ENCODE data around the gene LILRB2. TPM values are rescaled to one million over a fixed set of nuclear protein-coding genes. Genes with fewer than 3 reads are reported as not detected.
A peak's percentile ranks its signal among the peaks of the same experiment; 100 is the strongest.
"Not testable (repeated sequence)": the region's sequence is repeated elsewhere in the genome, so short reads cannot be mapped to it uniquely, and the experiment has no call there.

LILRB2 gene
- total RNA-seq, 1 donor from 2014 or later, result 3.3 TPM

DNA sequence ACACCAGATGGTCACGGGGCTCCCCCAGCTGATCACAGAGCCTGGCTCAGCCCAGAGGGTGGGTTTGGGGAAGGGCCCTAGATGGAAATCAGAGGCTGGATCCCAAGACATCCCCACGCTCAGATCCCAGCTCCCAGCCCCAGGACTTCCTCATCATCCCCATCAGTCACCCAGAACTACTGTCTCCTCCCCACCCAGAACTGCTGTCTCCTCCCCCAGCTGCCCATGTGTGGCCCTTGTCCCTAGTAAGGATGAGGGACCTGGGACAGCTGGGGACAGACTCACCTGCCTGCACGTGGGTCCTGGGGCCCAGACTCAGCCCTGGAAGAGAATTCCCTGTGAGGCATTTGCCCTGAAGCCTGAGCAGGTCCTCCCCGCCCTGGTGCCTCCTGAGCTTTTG, 38.7 kb downstream of the LILRB2 start:
- DNase-seq (ENCODE audit: low spot score), result not testable (repeated sequence)

DNA sequence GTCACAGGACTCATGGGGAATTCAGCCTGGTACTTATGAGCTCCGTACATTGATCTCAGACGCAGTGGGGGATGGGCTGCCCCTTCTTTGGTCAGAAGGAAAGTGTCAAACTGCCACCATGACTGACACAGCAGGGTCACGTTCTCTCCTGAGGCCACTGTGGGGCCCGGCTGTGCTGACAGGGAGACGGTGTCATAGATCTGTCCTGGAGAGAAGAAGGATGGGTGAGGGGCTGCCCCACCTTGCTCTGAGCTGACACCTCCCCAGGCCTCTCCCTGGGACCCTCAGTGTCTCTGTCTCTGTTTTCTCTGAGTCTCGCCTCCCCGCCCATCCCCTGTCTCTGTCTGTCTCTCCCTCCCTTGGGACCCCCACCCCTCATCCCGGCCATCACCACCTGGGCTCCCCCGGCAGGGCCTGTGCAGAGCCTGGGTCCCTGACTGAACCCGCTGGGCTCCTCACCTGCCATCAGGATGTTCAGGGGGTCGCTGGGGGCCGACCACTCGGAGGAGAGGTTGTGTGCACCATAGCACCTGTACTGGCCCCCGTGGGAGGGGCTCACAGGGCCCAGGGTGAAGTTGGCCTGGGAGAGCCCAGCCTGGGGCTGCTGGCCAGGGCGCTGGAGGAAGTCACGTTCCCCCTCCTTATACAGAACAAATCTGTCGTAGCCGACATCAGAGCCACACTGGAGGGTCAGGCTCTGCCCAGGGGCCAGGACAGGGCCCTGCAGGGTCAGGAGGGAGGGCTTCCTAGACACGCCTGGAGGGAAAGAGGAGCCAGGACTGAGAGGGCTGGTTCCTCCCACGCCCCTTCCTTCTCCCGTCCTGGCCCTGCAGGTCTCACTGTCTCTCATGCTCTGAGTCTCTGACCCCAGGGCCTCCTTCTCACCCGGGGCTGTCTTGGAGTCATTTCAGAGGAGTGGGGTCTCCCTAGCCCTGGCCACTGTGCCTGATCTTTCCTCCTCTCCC, 40.3 kb downstream of the LILRB2 start:
- DNase-seq (ENCODE audit: low spot score), result not testable (repeated sequence)

DNA sequence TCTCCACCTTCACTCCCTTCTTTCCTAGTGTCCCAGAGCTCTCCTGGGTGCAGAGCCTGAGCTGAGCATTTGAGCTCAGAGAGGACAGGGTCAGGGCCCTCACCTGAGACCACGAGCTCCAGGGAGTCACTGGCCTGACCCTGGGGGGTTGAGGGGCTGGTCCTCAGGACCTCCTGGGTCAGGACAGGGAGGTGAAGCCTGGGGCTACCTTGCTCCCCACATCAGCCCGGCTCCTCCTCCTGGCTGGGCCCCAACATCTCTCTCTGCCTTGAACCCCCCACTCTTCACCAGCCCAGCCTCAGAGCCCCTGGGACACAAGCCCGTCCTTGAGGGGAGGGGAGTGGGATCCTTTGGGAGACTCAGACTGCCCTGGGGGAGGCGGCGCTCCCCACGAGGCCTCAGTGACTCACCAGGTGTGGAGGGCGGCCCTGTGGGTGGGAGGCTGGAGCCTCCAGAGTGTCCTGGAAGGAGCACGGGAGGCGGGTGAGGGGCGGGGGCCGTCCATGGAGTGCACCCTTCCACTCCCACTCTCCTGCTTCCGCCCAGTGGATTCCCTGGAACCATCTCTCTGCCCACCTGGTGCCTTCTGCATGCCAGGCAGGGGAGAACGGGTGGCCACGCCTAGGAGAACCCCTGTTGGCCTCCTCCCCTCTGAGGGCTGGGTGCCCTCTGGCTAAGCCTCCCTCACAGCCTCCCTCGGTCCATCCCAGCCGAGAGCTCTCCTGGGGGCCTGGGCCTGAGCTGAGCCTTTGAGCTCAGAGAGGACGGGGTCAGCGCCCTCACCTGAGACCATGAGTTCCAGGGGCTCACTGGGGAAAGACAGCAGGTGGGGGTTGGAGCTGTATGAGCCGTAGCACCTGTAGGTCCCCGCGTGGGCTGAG, 41.2 kb downstream of the LILRB2 start:
- DNase-seq (ENCODE audit: low spot score), result not testable (repeated sequence)

DNA sequence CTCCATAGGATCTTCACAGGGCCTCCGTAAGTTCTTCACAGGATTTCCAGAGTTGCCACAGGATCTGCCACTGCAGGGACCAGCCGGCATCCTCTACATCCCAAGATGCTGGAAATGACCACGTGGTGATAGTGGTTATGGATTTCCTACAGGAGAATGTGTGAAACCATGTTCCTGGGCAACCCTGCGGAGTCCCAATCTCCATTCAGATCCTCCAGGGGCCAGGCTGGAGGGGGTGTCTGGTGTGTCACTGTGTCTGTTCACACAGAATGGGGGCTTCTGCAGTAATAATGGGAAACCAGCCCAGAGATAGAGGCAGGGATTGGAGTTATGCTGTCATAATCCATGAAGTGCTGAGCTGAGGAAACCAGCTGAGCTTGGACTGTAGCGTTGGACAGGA, 47.0 kb downstream of the LILRB2 start:
- no peak for DNase-seq (ENCODE audit: low spot score)

DNA sequence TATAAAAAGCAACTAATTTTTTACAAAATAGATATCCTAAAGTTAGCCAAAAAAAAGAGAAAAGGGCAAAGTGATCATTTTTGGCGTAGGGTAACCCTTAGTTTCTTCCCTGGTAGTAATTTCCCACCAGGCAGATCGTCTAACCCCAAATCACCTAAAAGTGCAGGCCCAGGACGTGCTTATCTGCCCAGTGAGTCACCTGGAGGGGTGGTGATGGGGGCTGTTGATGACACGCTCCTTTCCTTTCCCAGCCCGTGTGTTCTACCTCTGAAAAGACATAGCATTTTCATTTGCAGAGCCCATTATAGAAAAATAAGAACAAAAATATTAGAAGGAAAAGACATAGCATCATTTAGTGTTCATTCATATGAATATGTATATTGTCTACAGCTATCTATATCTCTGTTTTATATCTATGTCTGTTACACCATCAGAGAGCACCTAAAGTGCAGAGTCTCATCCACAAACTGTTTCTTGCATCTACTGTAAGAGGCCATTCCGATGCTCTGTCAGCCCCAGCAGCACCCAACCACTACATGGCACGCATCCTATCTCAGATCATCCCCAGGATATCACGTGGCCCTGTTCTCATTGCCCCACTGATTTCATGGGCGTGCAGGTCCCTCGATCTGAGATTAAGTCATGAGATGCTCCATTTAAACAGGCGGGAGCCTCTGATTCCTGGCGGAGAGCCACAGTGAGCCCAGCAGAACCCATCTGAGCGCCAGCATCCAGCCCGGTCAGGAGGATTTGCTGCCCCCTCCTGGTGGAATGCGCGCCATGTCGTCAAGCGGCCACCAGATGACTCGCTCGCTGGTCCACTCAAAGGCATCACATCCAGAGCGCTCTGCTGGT, 49.6 kb downstream of the LILRB2 start:
- DNase-seq (ENCODE audit: low spot score), result peak; percentile 90

DNA sequence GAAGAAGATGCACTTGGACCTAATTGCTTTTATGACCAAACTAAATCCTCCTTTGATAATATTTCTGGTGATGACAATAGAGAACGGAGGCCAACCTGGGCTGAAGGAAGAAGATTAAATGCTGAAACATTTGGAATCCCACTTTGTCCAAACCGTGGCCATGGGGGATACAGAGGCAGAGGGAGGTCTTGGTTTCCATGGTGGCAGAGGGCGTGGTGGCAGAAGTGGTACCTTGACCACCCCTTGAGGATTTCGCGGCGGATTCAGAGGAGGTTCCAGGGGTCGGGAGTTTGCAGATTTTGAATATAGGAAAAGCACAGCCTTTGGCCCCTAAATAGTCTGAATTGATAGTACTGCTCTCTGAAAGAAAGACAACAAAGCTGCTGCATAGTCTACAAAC, 50.9 kb downstream of the LILRB2 start:
- DNase-seq (ENCODE audit: low spot score), result no peak

DNA sequence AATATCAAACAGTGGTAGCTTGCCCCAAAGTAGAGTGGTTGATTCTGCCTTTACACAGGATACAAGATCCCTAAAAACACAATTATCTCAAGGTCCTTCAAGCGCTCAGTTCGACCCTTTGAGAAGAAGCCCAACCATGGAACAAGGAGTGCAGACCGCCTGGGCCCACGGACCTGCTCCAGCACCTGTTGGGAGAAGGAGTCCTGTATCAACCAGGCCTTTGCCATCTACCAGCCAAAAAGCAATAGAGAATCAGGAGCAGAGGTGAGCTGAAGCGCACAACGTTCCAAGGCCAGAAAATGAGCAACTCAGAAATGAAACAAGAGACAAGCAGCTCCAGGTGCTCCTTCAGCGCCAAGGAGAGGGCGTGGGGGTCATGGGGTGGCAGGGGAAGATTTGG, 51.8 kb downstream of the LILRB2 start:
- DNase-seq (ENCODE audit: low spot score), result no peak

DNA sequence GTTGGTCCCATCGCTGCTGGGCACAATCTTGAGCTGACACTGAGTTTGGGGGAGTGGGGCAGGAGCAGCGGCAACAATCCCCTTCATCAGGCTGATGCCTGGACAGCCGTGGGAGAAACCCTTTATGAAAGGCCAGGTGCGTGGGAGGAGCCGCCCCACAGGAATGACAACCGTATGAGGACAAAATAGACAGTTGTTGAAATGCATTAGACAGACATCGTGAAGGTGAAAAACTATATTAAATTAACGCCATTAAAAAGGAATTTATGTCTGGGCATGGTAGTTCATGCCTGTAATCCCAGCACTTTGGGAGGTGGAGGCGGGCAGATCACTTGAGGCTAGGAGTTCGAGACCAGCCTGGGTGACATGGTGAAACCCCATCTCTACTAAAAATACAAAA, 56.3 kb downstream of the LILRB2 start:
- DNase-seq (ENCODE audit: low spot score), result not testable (repeated sequence)

DNA sequence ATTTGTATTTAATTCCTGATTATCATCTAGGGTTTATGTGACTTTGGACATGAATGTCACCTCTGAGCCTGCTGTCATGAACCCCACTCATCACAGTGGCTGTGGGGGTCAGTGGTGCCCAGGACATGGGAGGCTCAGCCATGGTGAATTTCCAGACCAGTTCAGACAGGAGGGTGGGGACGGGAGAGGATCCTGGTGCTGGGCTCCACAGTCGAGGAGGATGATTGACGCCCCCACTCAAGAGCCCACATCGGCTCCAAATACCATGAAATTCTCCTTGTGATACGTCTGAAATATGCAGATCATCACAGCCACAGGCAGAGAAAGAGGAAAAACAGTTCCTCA, 57.0 kb downstream of the LILRB2 start:
- DNase-seq (ENCODE audit: low spot score), result not testable (repeated sequence)

Other genes with a start within 250 kb of the LILRB2 start
- gene VSTM1, start 217.2 kb downstream of the LILRB2 start, total RNA-seq, result not detected
- gene TARM1, start 199.7 kb downstream of the LILRB2 start, total RNA-seq, result not detected
- 3.9 TPM for gene OSCAR, start 180.3 kb downstream of the LILRB2 start, total RNA-seq
- gene NDUFA3, start 178.3 kb downstream of the LILRB2 start, total RNA-seq, result 177 TPM
- 23.2 TPM for gene TFPT, start 165.5 kb downstream of the LILRB2 start, total RNA-seq
- 47.1 TPM for gene PRPF31, start 165.4 kb downstream of the LILRB2 start, total RNA-seq
- gene CNOT3, start 143.3 kb downstream of the LILRB2 start, total RNA-seq, result 54.2 TPM
- gene LENG1, start 121.4 kb downstream of the LILRB2 start, total RNA-seq, result 12.7 TPM
- gene TMC4, start 108.0 kb downstream of the LILRB2 start, total RNA-seq, result 198 TPM
- gene MBOAT7, start 91.5 kb downstream of the LILRB2 start, total RNA-seq, result 263 TPM
- gene TSEN34, start 89.8 kb downstream of the LILRB2 start, total RNA-seq, result 62.6 TPM
- gene RPS9, start 80.3 kb downstream of the LILRB2 start, total RNA-seq, result 1,008 TPM
- gene LILRB3, start 58.1 kb downstream of the LILRB2 start, total RNA-seq, result 3.1 TPM
- gene LILRA6, start 38.3 kb downstream of the LILRB2 start, total RNA-seq, result 0.95 TPM
- gene LILRB5, start 23.8 kb downstream of the LILRB2 start, total RNA-seq, result 6.5 TPM
- gene LILRA5, start 32.1 kb upstream of the LILRB2 start, total RNA-seq, result 1.1 TPM
- 0.26 TPM for gene LILRA4, start 58.1 kb upstream of the LILRB2 start, total RNA-seq
- gene LAIR1, start 83.8 kb upstream of the LILRB2 start, total RNA-seq, result 36.1 TPM
- gene TTYH1, start 134.4 kb upstream of the LILRB2 start, total RNA-seq, result 2.7 TPM
- 236 TPM for gene LENG8, start 168.1 kb upstream of the LILRB2 start, total RNA-seq
- gene LENG9, start 182.7 kb upstream of the LILRB2 start, total RNA-seq, result 11.0 TPM
- gene CDC42EP5, start 192.2 kb upstream of the LILRB2 start, total RNA-seq, result 14.9 TPM
- gene LAIR2, start 221.7 kb upstream of the LILRB2 start, total RNA-seq, result not detected

Measured in mucosa of gallbladder (tissue), 1 donor.